Osteoblast (primary cell): ENCODE results near the gene PIP4K2A. TPM values are rescaled to one million over a fixed set of nuclear protein-coding genes. Genes with fewer than 3 reads are reported as not detected.

ENCODE experiments used
- DNase-seq: peaks from one replicate; pipeline ENCODE4 v3.0.0; 2011; ENCODE audit warnings: low spot score, mixed read lengths; ENCODE audit not compliant: insufficient read length; ENCODE audit errors: missing footprints
- H2AFZ ChIP-seq: 2 replicates; pipeline ENCODE4 v1.6.0; 2011; ENCODE audit warnings: mild to moderate bottlenecking, low read length
- H3K27ac ChIP-seq: 2 replicates; pipeline ENCODE4 v1.5.1; 2011; ENCODE audit warnings: mild to moderate bottlenecking, low read depth, low read length, moderate library complexity
- H3K27me3 ChIP-seq: 2 replicates; pipeline ENCODE4 v1.6.0; 2012; ENCODE audit warnings: mild to moderate bottlenecking, control low read depth, inconsistent platforms, low read length, moderate library complexity; ENCODE audit not compliant: insufficient read depth
- H3K36me3 ChIP-seq: 2 replicates; pipeline ENCODE4 v1.5.1; 2011; ENCODE audit warnings: mild to moderate bottlenecking, low read length, control low read depth, moderate library complexity; ENCODE audit not compliant: insufficient read depth
- H3K4me1 ChIP-seq: 2 replicates; pipeline ENCODE4 v1.5.1; 2011; ENCODE audit warnings: mild to moderate bottlenecking, low read length, control low read depth, moderate library complexity; ENCODE audit not compliant: insufficient read depth
- H3K4me2 ChIP-seq: 2 replicates; pipeline ENCODE4 v1.6.0; 2011; ENCODE audit warnings: mild to moderate bottlenecking, low read length; ENCODE audit not compliant: insufficient read depth
- H3K4me3 ChIP-seq: fragments of 200-600 bp; sonication (generic); 3 replicates; pipeline ENCODE4 v1.5.1; 2012; ENCODE audit warnings: mild to moderate bottlenecking, low read length, inconsistent platforms; ENCODE audit not compliant: insufficient read depth
- H3K79me2 ChIP-seq: 2 replicates; pipeline ENCODE4 v1.6.0; 2012; ENCODE audit warnings: mild to moderate bottlenecking, low read length, control low read depth, inconsistent platforms; ENCODE audit not compliant: insufficient read depth
- H3K9me3 ChIP-seq: 2 replicates; pipeline ENCODE4 v1.5.1; 2011; ENCODE audit warnings: low read depth, low read length, control low read depth
- H4K20me1 ChIP-seq: 2 replicates; pipeline ENCODE4 v1.6.0; 2012; ENCODE audit warnings: mild to moderate bottlenecking, low read length, control low read depth; ENCODE audit not compliant: insufficient read depth
- CTCF ChIP-seq: IDR thresholded peaks from 2 replicates; pipeline ENCODE4 v1.5.1; 2011; ENCODE audit warnings: mild to moderate bottlenecking, low read depth, low read length, moderate library complexity; ENCODE audit errors: extremely low read depth
- total RNA-seq: library from RNA; depleted of rRNA; stranded (reverse); fragments of >200 nt; gene quantifications from 2 replicates; pipeline ENCODE4 v1.2.3, GENCODE V29; 2012

Gene PIP4K2A
- total RNA-seq, 1 donor, result 68.8 TPM

- H3K27ac ChIP-seq, result no peak overlapping the region
- H3K9me3 ChIP-seq, result no peaks in the 10 kb centered on the region
- H3K36me3 ChIP-seq, result no peaks in the 10 kb centered on the region
- H3K4me1 ChIP-seq, result peaks cover 20% of the 10 kb centered on the region
- H3K27me3 ChIP-seq, result no peaks in the 10 kb centered on the region
- no peak overlapping the region for H2AFZ ChIP-seq
- no peak overlapping the region for H3K4me2 ChIP-seq
- H3K79me2 ChIP-seq, result peaks cover 76% of the 10 kb centered on the region
- no peak for TF ChIP-seq CTCF
- no peak overlapping the region for H3K4me3 ChIP-seq
- DNase-seq, result no peak
- H4K20me1 ChIP-seq, result peaks cover 9% of the 10 kb centered on the region
Measured at GRCh38 chr10:22672319-22673090, 41.9 kb downstream of the PIP4K2A start.

DNA sequence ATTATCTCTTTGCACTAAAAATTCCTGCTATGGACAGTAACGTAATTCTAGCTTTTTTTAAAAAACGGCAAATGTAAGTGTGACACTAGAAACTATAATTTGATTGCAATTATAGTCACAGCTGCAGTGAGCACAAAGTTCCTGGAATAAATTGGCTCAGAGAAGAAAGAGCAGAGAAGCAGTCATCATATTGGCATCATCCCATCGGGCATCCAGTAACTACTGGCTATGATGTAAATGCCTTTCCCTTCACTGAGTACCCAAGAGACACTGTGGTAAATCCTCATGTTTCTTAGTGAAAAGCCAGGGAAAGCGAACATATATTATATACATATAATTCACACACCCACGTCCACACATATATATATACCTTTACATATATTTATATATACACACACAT, 43.6 kb downstream of the PIP4K2A start:
- H3K9me3 ChIP-seq, result no peaks in the 10 kb centered on the region
- H3K27ac ChIP-seq, result peak overlapping the region; percentile 21
- H3K4me3 ChIP-seq, result no peak overlapping the region
- peaks cover 74% of the 10 kb centered on the region for H3K79me2 ChIP-seq
- DNase-seq, result no peak
- no peaks in the 10 kb centered on the region for H3K27me3 ChIP-seq
- H3K4me2 ChIP-seq, result no peak overlapping the region
- no peak for TF ChIP-seq CTCF
- H2AFZ ChIP-seq, result no peak overlapping the region
- peaks cover 9% of the 10 kb centered on the region for H4K20me1 ChIP-seq
- H3K36me3 ChIP-seq, result no peaks in the 10 kb centered on the region
- H3K4me1 ChIP-seq, result peaks cover 23% of the 10 kb centered on the region

GRCh38 chr10:22669163-22669711, 45.1 kb downstream of the PIP4K2A start:
- Histone ChIP-seq H3K4me3 (no peak overlapping the region), H3K4me2 (no peak overlapping the region), H3K9me3 (no peaks in the 10 kb centered on the region), H2AFZ (no peak overlapping the region), H3K36me3 (no peaks in the 10 kb centered on the region), H3K4me1 (peaks cover 21% of the 10 kb centered on the region), H3K27me3 (no peaks in the 10 kb centered on the region), H3K79me2 (peaks cover 74% of the 10 kb centered on the region), H3K27ac (no peak overlapping the region), H4K20me1 (peaks cover 9% of the 10 kb centered on the region)
- no peak for DNase-seq
- no peak for TF ChIP-seq CTCF

DNA sequence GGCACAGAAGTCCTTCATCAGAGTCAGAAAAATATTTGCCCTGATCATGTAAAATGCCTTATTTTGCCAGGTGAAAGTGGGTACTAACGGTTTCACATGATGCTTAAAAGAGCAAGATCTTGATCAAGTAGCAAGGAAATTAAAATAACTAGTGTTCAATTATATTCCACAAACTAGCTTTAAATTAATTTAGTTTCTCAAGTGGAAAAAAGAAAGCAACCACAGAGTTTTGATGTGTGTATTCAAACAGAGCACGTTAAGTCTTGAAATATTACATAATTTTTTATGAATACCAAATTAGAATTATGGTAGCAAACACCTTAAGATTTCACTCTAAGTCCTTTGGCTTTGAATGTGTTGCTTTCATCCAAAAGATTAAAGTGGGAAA, 47.3 kb downstream of the PIP4K2A start:
- Histone ChIP-seq H3K9me3 (no peaks in the 10 kb centered on the region), H3K27ac (no peak overlapping the region), H2AFZ (no peak overlapping the region), H3K36me3 (no peaks in the 10 kb centered on the region), H3K27me3 (no peaks in the 10 kb centered on the region), H3K4me3 (no peak overlapping the region), H4K20me1 (peaks cover 14% of the 10 kb centered on the region), H3K4me2 (no peak overlapping the region), H3K4me1 (peaks cover 16% of the 10 kb centered on the region), H3K79me2 (peaks cover 72% of the 10 kb centered on the region)
- no peak for TF ChIP-seq CTCF
- no peak for DNase-seq
